C4-2B (cell line): ENCODE data around the gene PCNX1.
"Not testable (repeated sequence)": the region's sequence is repeated elsewhere in the genome, so short reads cannot be mapped to it uniquely, and the experiment has no call there.

ENCODE experiments used
- ZFX ChIP-seq: fragments of 450-650 bp; IDR thresholded peaks from 2 replicates; pipeline ENCODE4 v1.6.1; 2017
- TF ChIP-seq, protein P1 (sequence below): fragments of 450-650 bp; conservative IDR thresholded peaks from 2 replicates; pipeline ENCODE4 v1.5.1; 2017; ENCODE audit warnings: mild to moderate bottlenecking

DNA sequence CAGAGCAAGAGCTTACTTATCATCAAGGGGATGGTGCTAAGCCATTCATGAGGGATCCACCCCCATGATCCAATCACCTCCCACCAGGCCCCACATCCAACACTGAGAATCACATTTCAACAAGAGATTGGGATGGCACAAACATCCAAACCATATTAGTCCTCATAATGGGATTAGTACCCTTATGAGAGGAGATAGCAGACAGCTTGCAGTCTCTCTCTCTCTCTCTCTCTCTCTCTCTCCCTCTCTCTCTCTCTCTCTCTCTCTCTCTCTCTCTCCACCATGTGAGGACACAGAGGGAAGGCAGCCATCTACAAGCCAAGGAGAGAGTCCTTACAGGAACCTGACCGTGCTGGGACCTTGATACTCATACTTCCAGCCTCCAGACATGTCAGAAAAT is 26.4 kb upstream of the PCNX1 start:
- TF ChIP-seq, protein P1, sequence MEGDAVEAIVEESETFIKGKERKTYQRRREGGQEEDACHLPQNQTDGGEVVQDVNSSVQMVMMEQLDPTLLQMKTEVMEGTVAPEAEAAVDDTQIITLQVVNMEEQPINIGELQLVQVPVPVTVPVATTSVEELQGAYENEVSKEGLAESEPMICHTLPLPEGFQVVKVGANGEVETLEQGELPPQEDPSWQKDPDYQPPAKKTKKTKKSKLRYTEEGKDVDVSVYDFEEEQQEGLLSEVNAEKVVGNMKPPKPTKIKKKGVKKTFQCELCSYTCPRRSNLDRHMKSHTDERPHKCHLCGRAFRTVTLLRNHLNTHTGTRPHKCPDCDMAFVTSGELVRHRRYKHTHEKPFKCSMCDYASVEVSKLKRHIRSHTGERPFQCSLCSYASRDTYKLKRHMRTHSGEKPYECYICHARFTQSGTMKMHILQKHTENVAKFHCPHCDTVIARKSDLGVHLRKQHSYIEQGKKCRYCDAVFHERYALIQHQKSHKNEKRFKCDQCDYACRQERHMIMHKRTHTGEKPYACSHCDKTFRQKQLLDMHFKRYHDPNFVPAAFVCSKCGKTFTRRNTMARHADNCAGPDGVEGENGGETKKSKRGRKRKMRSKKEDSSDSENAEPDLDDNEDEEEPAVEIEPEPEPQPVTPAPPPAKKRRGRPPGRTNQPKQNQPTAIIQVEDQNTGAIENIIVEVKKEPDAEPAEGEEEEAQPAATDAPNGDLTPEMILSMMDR, result not testable (repeated sequence)
- not testable (repeated sequence) for TF ChIP-seq ZFX
